ENCODE data around the gene LRRC43.
A peak's percentile ranks its signal among the peaks of the same experiment; 100 is the strongest.
"Not testable (repeated sequence)": the region's sequence is repeated elsewhere in the genome, so short reads cannot be mapped to it uniquely, and the experiment has no call there.

LRRC43 gene

GRCh38 chr12:122158700-122159285, 24.1 kb upstream of the LRRC43 start:
- no peak for DNase-seq (ENCODE audit: low spot score)

- DNase-seq (ENCODE audit: low spot score): no peak
Observed at GRCh38 chr12:122159882-122160281, 23.0 kb upstream of the LRRC43 start.

- DNase-seq (ENCODE audit: low spot score): no peak
Observed at GRCh38 chr12:122160761-122161160, 22.2 kb upstream of the LRRC43 start.

GRCh38 chr12:122161682-122162081, 21.2 kb upstream of the LRRC43 start:
- DNase-seq (ENCODE audit: low spot score): no peak

GRCh38 chr12:122162976-122163375, 19.9 kb upstream of the LRRC43 start:
- no peak for DNase-seq (ENCODE audit: low spot score)

- DNase-seq (ENCODE audit: low spot score): no peak
Observed at GRCh38 chr12:122166422-122167349, 16.2 kb upstream of the LRRC43 start.

- peak; percentile 36 for DNase-seq (ENCODE audit: low spot score)
Observed at GRCh38 chr12:122167356-122167925, 15.5 kb upstream of the LRRC43 start.

- no peak for DNase-seq (ENCODE audit: low spot score)
Observed at GRCh38 chr12:122168492-122168891, 14.4 kb upstream of the LRRC43 start.

- DNase-seq (ENCODE audit: low spot score): no peak
Observed at GRCh38 chr12:122171399-122171798, 11.5 kb upstream of the LRRC43 start.

- no peak for DNase-seq (ENCODE audit: low spot score)
Observed at GRCh38 chr12:122172262-122172939, 10.5 kb upstream of the LRRC43 start.

GRCh38 chr12:122174155-122174845, 8.6 kb upstream of the LRRC43 start, which contains the start of gene IL31:
IL31 (minus strand) TSS chr12:122174221; CDS start chr12:122174172, 49 bp downstream.
- DNase-seq (ENCODE audit: low spot score): no peak

- DNase-seq (ENCODE audit: low spot score): not testable (repeated sequence)
Observed at GRCh38 chr12:122176473-122176872, 6.5 kb upstream of the LRRC43 start.

GRCh38 chr12:122183588-122183940, 641 bp downstream of the LRRC43 start:
- DNase-seq (ENCODE audit: low spot score): no peak

GRCh38 chr12:122184517-122184916, 1.6 kb downstream of the LRRC43 start:
- no peak for DNase-seq (ENCODE audit: low spot score)

- DNase-seq (ENCODE audit: low spot score): no peak
Observed at GRCh38 chr12:122185079-122185478, 2.2 kb downstream of the LRRC43 start.

GRCh38 chr12:122185494-122186082, 2.7 kb downstream of the LRRC43 start:
- DNase-seq (ENCODE audit: low spot score): no peak

- DNase-seq (ENCODE audit: low spot score): no peak
Observed at GRCh38 chr12:122187466-122187865, 4.5 kb downstream of the LRRC43 start.

GRCh38 chr12:122189626-122190475, 6.9 kb downstream of the LRRC43 start:
- DNase-seq (ENCODE audit: low spot score): no peak

- DNase-seq (ENCODE audit: low spot score): peak; percentile 41
Observed at GRCh38 chr12:122190842-122191668, 8.1 kb downstream of the LRRC43 start.

- no peak for DNase-seq (ENCODE audit: low spot score)
Observed at GRCh38 chr12:122192441-122192840, 9.5 kb downstream of the LRRC43 start.

Data from pons (tissue), 1 donor.